ENCODE data around the gene MAMDC2. TPM values are rescaled to one million over a fixed set of nuclear protein-coding genes. Genes with fewer than 3 reads are reported as not detected.

Gene MAMDC2
- total RNA-seq, 1 experiment from 2014 or later, result 4.6 TPM

GRCh38 chr9:70015099-70015498, 28.5 kb upstream of the MAMDC2 start:
- no peaks in the 10 kb centered on the region for H3K23me2 ChIP-seq (ENCODE audit: insufficient read length, low read depth, low read length, poor library complexity, severe bottlenecking)
- no peak overlapping the region for H3T11ph ChIP-seq (ENCODE audit: low read length)
- Mint-ChIP-seq H3K4me3 (no peak overlapping the region), H3K27me3 (ENCODE audit: low read depth) (no peaks in the 10 kb centered on the region), H3K27ac (no peak overlapping the region), H3K36me3 (ENCODE audit: insufficient read depth in 1 of 3, low read depth in 3 of 3) (no peaks in the 10 kb centered on the region), H3K9me3 (no peaks in the 10 kb centered on the region), H3K4me1 (peaks cover 13% of the 10 kb centered on the region in 2 experiments)
- no peak overlapping the region for H2BK20ac ChIP-seq (ENCODE audit: low read depth, low read length, poor library complexity, severe bottlenecking)
- H2AFZ ChIP-seq (ENCODE audit: low read length), result no peak overlapping the region
- no peak overlapping the region for H2BK12ac ChIP-seq (ENCODE audit: insufficient read length, low read depth, low read length)
- no peak overlapping the region for H3K23ac ChIP-seq (ENCODE audit: insufficient read length, low read depth, low read length)
- no peak overlapping the region for H2BK15ac ChIP-seq (ENCODE audit: low read depth, low read length)
- no peak overlapping the region for H3K4ac ChIP-seq (ENCODE audit: low read depth, low read length)
- no peak overlapping the region for H3K56ac ChIP-seq (ENCODE audit: insufficient read length, low read depth, low read length)
- no peak overlapping the region for H3K4me2 ChIP-seq (ENCODE audit: insufficient read depth, insufficient read length, low read length)
- no peak for TF ChIP-seq CTCF (conservative IDR thresholded peaks at IDR 0.05)
- H3K14ac ChIP-seq (ENCODE audit: insufficient read depth, low read length), result no peak overlapping the region
- no peaks in the 10 kb centered on the region for H3K79me2 ChIP-seq (ENCODE audit: insufficient read depth, low read length)
- H4K8ac ChIP-seq (replicated peaks; ENCODE audit: insufficient read length, low read depth, low read length), result no peak overlapping the region
- WGBS (ENCODE audit: extremely low coverage, insufficient read length, low lambda C conversion rate), result no CpG with 5 or more reads among the region's 1 CpG
- H4K20me1 ChIP-seq (ENCODE audit: control insufficient read depth, insufficient read depth, insufficient read length), result no peaks in the 10 kb centered on the region
- no peaks in the 10 kb centered on the region for H3K79me1 ChIP-seq (ENCODE audit: insufficient read depth, low read depth, low read length, poor library complexity, severe bottlenecking)
- no peak overlapping the region for H3K27ac ChIP-seq (ENCODE audit: insufficient read length, low read depth, low read length)
- DNase-seq, result no peak
- H2BK120ac ChIP-seq (ENCODE audit: low read depth, low read length, poor library complexity, severe bottlenecking), result no peak overlapping the region
- H2AK5ac ChIP-seq (ENCODE audit: insufficient read length, low read length), result no peak overlapping the region
- H4K91ac ChIP-seq (ENCODE audit: insufficient read length, low read depth, low read length), result no peak overlapping the region
- no peak overlapping the region for H3K18ac ChIP-seq (ENCODE audit: insufficient read length, low read depth, low read length)
- no peak overlapping the region for H3K9ac ChIP-seq (ENCODE audit: extremely low read depth, insufficient read length, low read length)
- H4K5ac ChIP-seq (ENCODE audit: insufficient read length, low read depth, low read length), result no peak overlapping the region
- no peaks in the 10 kb centered on the region for H3K27me3 ChIP-seq (ENCODE audit: insufficient read depth, low read length)
- H3K9me3 ChIP-seq (ENCODE audit: control insufficient read depth, low read depth, low read length), result no peaks in the 10 kb centered on the region
- no peaks in the 10 kb centered on the region for H3K4me1 ChIP-seq (ENCODE audit: insufficient read depth, low read length)
- no peak overlapping the region for H2BK5ac ChIP-seq (ENCODE audit: insufficient read length, low read length)
